ENCODE data around the gene CBY2. TPM values are rescaled to one million over a fixed set of nuclear protein-coding genes. Genes with fewer than 3 reads are reported as not detected.

The CBY2 gene
- total RNA-seq, 2 experiments from 2014 or later = not detected

GRCh38 chr13:45763419-45763818, 61.3 kb downstream of the CBY2 start:
- H3K36me3 Mint-ChIP-seq (ENCODE audit: low read depth) = no peaks in the 10 kb centered on the region
- ChIA-PET POLR2A (interaction anchor here (0.8 to 1.7 kb wide), 2 partner anchors 40 to 83 kb away, joined by 3 to 4 read pairs; no protein-coding TSS in a partner anchor), CTCF (no interaction called here)
- no peak overlapping the region for H3K27ac Mint-ChIP-seq
- no peak for DNase-seq
- no peak overlapping the region for H3K4me3 Mint-ChIP-seq
- H3K4me1 Mint-ChIP-seq (ENCODE audit: low read depth) = no peaks in the 10 kb centered on the region
- intact Hi-C loops (cut with micrococcal nuclease) = no loop called here
- no peak for TF ChIP-seq CTCF (IDR thresholded peaks at IDR 0.05)
- ATAC-seq = no peak
- peaks cover 2% of the 10 kb centered on the region for H3K27me3 Mint-ChIP-seq
- H3K9me3 Mint-ChIP-seq = no peaks in the 10 kb centered on the region

Other genes with a start within 250 kb of the CBY2 start
- gene COG3, start 237.4 kb upstream of the CBY2 start, total RNA-seq = 10 to 100 TPM; 19.9 to 22.1 TPM
- not detected for gene ERICH6B, start 86.6 kb upstream of the CBY2 start, total RNA-seq
- gene SIAH3, start 149.4 kb downstream of the CBY2 start, total RNA-seq = under 1 TPM; 0.07 to 0.11 TPM

Measured in activated CD8-positive, alpha-beta T cell treated with anti-CD3 and anti-CD28 coated beads for 36 hours (primary cell).